Calu3 (cell line): ENCODE measurements around the gene MADCAM1. TPM values are rescaled to one million over a fixed set of nuclear protein-coding genes. Genes with fewer than 3 reads are reported as not detected.

Experiments used
- BruUV-seq: library from RNA; stranded (reverse); fragments of 400-500 nt; replicated peaks from 2 replicates; lab custom pipeline; 2021; lab: Mats Ljungman, UMichigan
- CTCF ChIA-PET: fragments of 300-600 bp; sonication (Branson Sonifier 250); formaldehyde crosslinking; loops from one replicate; lab custom pipeline; 2022; ENCODE audit warnings: antibody characterized with exemption; lab: Charles Lee
- DNase-seq: peaks from one replicate; pipeline ENCODE4 v3.0.0; 2022
- H3K27ac Mint-ChIP-seq: one replicate; pipeline ENCODE4 v1.8.0; 2022; ENCODE audit warnings: mixed read lengths; ENCODE audit not compliant: unreplicated experiment
- H3K27me3 Mint-ChIP-seq: one replicate; pipeline ENCODE4 v1.8.0; 2022; ENCODE audit warnings: mixed read lengths; ENCODE audit not compliant: unreplicated experiment
- H3K36me3 Mint-ChIP-seq: one replicate; pipeline ENCODE4 v1.8.0; 2022; ENCODE audit warnings: mild to moderate bottlenecking, moderate library complexity, mixed read lengths; ENCODE audit not compliant: insufficient read depth, unreplicated experiment
- H3K4me1 Mint-ChIP-seq: one replicate; pipeline ENCODE4 v1.8.0; 2022; ENCODE audit warnings: mild to moderate bottlenecking, low read depth, mixed read lengths; ENCODE audit not compliant: unreplicated experiment
- H3K4me3 Mint-ChIP-seq: one replicate; pipeline ENCODE4 v1.8.0; 2022; ENCODE audit warnings: mild to moderate bottlenecking, low read depth, moderate library complexity, mixed read lengths; ENCODE audit not compliant: unreplicated experiment
- H3K9me3 Mint-ChIP-seq: one replicate; pipeline ENCODE4 v1.8.0; 2022; ENCODE audit warnings: low read depth, mixed read lengths; ENCODE audit not compliant: unreplicated experiment
- intact Hi-C: fragments of 100-400 bp; cut with micrococcal nuclease; formaldehyde crosslinking; loops from one replicate; pipeline ENCODE4 v1.10.0; 2022; ENCODE audit not compliant: unreplicated experiment
- total RNA-seq: library from RNA; stranded (reverse); gene quantifications from 2 replicates; pipeline ENCODE4 v1.2.3, GENCODE V29; 2022
- TF ChIP-seq, protein P1 (sequence below): fragments of 200-600 bp; IDR thresholded peaks from one replicate; pipeline ENCODE4 v1.8.0; 2022; ENCODE audit warnings: antibody characterized with exemption; ENCODE audit not compliant: unreplicated experiment

MADCAM1 gene
- total RNA-seq, 1 experiment from 2014 or later: 0.47 TPM

DNA sequence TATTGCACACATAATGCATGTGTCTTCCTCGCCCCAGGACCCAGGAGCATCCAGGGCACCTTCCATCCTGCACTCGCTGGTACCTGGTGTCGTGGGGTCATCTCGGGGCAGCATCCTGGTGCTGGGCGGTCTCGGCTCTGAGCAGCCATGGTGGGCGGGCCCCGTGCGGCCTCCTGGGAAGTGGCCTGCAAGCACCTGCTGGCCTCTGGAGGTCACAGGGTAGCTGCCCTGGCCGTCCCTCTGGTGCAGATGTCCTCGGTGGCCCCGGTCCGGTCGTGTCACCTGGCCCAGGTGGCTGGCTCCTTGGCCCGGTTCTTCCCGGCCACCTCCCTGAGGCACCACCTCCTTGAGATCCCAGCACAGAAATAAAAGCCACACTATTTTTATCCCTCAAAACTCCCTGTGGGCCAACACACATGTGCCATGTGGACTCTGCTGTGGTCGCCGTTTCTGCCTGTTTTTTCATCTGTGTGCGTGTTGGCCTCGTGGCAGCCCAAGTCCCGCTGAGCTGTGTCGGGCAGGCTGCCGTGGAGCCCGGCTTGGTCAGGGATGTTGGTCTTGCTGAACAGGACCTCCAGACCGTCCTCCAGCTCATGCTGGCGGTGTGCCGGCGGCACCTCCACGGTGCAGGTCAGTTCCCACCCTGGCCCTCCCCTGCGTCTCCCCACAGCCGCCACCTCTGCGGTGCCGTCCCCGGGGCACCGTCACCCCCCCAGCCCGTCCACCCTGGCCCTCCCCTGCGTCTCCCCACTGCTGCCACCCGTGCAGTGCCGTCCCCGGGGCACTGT, 42.5 kb downstream of the MADCAM1 start:
- peaks cover 26% of the 10 kb centered on the region for H3K36me3 Mint-ChIP-seq
- CTCF ChIA-PET: interaction anchor here (0.6 to 0.7 kb wide), 3 partner anchors 38 to 123 kb away, joined by 3 to 5 read pairs (median 5); no protein-coding TSS in a partner anchor
- H3K27ac Mint-ChIP-seq: no peak overlapping the region
- TF ChIP-seq, protein P1, sequence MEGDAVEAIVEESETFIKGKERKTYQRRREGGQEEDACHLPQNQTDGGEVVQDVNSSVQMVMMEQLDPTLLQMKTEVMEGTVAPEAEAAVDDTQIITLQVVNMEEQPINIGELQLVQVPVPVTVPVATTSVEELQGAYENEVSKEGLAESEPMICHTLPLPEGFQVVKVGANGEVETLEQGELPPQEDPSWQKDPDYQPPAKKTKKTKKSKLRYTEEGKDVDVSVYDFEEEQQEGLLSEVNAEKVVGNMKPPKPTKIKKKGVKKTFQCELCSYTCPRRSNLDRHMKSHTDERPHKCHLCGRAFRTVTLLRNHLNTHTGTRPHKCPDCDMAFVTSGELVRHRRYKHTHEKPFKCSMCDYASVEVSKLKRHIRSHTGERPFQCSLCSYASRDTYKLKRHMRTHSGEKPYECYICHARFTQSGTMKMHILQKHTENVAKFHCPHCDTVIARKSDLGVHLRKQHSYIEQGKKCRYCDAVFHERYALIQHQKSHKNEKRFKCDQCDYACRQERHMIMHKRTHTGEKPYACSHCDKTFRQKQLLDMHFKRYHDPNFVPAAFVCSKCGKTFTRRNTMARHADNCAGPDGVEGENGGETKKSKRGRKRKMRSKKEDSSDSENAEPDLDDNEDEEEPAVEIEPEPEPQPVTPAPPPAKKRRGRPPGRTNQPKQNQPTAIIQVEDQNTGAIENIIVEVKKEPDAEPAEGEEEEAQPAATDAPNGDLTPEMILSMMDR: no peak
- intact Hi-C loops: no loop called here
- no peaks in the 10 kb centered on the region for H3K27me3 Mint-ChIP-seq
- no peaks in the 10 kb centered on the region for H3K9me3 Mint-ChIP-seq
- H3K4me3 Mint-ChIP-seq: no peak overlapping the region
- peaks cover 9% of the 10 kb centered on the region for H3K4me1 Mint-ChIP-seq
- no peak for DNase-seq
- BruUV-seq: TSS peak; percentile 36

DNA sequence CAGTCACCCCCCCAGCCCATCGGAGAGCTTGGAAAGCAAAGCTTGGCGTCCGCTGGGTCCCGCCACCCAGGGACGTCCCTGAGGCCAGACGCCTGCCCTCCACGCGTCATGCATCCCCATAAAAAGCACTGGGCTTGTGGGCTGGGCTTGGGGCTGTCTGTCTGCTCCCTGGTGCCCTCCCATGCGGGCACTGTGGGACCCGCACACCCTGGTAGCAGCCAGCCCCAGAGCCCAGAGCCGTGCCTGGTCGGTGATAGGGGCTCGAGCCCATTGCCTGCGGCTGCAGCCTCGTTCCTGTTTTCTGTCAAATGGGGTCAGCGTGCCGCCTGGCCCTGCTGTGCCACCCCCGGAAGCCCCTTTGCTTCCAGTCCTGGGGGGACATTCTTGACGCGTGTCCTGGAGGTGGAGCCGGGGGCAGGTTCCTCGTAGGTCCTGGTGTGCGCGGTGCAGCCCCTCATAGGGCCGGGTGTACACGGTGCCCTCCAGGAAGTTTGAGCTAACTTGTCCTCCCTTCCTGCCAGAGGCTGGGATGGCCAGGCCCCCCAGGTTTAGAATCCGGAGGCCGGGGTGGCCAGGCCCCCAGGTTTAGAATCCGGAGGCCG, 43.2 kb downstream of the MADCAM1 start:
- H3K9me3 Mint-ChIP-seq: no peaks in the 10 kb centered on the region
- no peak overlapping the region for H3K27ac Mint-ChIP-seq
- intact Hi-C loops: no loop called here
- TF ChIP-seq, protein P1: no peak
- H3K4me3 Mint-ChIP-seq: no peak overlapping the region
- CTCF ChIA-PET: interaction anchor here (0.6 to 0.7 kb wide), 3 partner anchors 37 to 122 kb away, joined by 3 to 5 read pairs (median 5); no protein-coding TSS in a partner anchor
- DNase-seq: no peak
- H3K4me1 Mint-ChIP-seq: peaks cover 7% of the 10 kb centered on the region
- peaks cover 25% of the 10 kb centered on the region for H3K36me3 Mint-ChIP-seq
- no TSS peak for BruUV-seq
- H3K27me3 Mint-ChIP-seq: peaks cover 3% of the 10 kb centered on the region

DNA sequence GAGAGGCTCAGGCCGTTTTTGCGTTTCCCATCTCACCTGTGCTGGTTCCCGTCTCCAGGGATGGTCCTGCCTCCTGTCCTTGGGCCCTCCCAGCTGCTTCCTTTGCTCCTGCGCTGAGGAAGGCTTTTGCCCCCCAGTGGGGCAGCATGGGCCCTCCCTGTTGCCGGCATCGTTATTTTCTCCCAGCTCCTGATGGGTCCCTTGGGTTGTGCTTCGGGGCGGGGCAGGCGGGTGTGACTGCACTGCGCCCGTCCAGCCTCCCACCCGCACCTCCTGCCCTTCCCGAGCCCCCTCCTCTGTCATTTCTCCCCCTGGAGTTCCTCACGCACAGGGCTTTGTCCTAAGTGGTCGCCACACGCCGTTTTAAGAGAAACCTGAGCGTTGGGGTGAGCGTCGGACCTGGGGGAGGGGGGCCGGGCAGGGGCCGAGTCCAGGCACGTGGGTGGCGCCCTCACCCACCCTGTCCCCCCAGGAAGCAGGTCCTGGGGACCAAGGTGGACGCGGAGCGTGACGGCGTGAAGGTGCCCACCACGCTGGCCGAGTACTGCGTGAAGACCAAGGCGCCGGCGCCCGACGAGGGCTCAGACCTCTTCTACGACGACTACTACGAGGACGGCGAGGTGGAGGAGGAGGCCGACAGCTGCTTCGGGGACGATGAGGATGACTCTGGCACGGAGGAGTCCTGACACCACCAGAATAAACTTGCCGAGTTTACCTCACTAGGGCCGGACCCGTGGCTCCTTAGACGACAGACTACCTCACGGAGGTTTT, 44.8 kb downstream of the MADCAM1 start:
- H3K4me1 Mint-ChIP-seq: no peaks in the 10 kb centered on the region
- CTCF ChIA-PET: no interaction called here
- H3K27me3 Mint-ChIP-seq: peaks cover 12% of the 10 kb centered on the region
- peaks cover 20% of the 10 kb centered on the region for H3K36me3 Mint-ChIP-seq
- intact Hi-C loops: no loop called here
- BruUV-seq: no TSS peak
- DNase-seq: no peak
- no peaks in the 10 kb centered on the region for H3K9me3 Mint-ChIP-seq
- no peak overlapping the region for H3K4me3 Mint-ChIP-seq
- TF ChIP-seq, protein P1: no peak
- no peak overlapping the region for H3K27ac Mint-ChIP-seq

DNA sequence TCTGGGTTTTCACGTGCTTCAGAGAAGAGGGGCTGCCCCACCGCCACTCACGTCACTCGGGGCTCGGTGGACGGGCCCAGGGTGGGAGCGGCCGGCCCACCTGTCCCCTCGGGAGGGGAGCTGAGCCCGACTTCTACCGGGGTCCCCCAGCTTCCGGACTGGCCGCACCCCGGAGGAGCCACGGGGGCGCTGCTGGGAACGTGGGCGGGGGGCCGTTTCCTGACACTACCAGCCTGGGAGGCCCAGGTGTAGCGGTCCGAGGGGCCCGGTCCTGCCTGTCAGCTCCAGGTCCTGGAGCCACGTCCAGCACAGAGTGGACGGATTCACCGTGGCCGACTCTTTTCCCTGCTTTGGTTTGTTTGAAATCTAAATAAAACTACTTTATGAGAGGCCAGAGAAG, 45.4 kb downstream of the MADCAM1 start:
- no peak overlapping the region for H3K4me3 Mint-ChIP-seq
- DNase-seq: no peak
- BruUV-seq: no TSS peak
- H3K9me3 Mint-ChIP-seq: no peaks in the 10 kb centered on the region
- TF ChIP-seq, protein P1: no peak
- peaks cover 16% of the 10 kb centered on the region for H3K36me3 Mint-ChIP-seq
- peaks cover 12% of the 10 kb centered on the region for H3K27me3 Mint-ChIP-seq
- H3K4me1 Mint-ChIP-seq: no peaks in the 10 kb centered on the region
- intact Hi-C loops: no loop called here
- CTCF ChIA-PET: no interaction called here
- H3K27ac Mint-ChIP-seq: no peak overlapping the region
